ENCODE data around the gene HDAC9. TPM values are rescaled to one million over a fixed set of nuclear protein-coding genes. Genes with fewer than 3 reads are reported as not detected.

HDAC9 gene
- total RNA-seq, 1 experiment from 2014 or later: 7.7 TPM

DNA sequence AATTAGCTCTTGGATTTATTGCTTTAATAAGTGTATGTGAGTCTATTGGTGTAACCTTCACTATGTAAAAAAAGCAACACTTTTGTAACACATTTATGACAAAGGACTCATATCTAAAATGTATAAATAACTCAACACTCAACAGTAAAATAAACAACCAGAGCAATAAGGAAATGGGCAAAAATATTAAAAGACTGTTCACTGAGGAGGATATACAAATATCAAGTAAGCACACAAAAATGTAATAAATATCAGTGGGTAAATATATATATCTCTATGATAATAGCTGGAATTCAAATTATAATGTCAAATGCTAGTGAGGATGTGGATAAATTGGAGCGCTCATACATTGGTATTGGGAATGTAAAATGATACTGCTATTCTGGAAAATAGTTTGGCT is 53.0 kb downstream of the HDAC9 start:
- Histone ChIP-seq H2AFZ (ENCODE audit: low read length) (no peak overlapping the region), H3K14ac (ENCODE audit: insufficient read depth, low read length) (no peak overlapping the region), H3K79me1 (ENCODE audit: insufficient read depth, low read depth, low read length, poor library complexity, severe bottlenecking) (no peaks in the 10 kb centered on the region), H3K4me1 (ENCODE audit: insufficient read depth, low read length) (peaks cover 3% of the 10 kb centered on the region; the same call in 1 of the 2 replicates), H3K27ac (ENCODE audit: insufficient read length, low read depth, low read length) (no peak overlapping the region), H3K27me3 (ENCODE audit: insufficient read depth, low read length) (no peaks in the 10 kb centered on the region), H3K18ac (ENCODE audit: insufficient read length, low read depth, low read length) (no peak overlapping the region), H2BK20ac (ENCODE audit: low read depth, low read length, poor library complexity, severe bottlenecking) (no peak overlapping the region), H3K4ac (ENCODE audit: low read depth, low read length) (no peak overlapping the region), H3K23ac (ENCODE audit: insufficient read length, low read depth, low read length) (no peak overlapping the region), H4K91ac (ENCODE audit: insufficient read length, low read depth, low read length) (no peak overlapping the region), H3K23me2 (ENCODE audit: insufficient read length, low read depth, low read length, poor library complexity, severe bottlenecking) (no peaks in the 10 kb centered on the region), H3K9ac (ENCODE audit: extremely low read depth, insufficient read length, low read length) (no peak overlapping the region), H4K20me1 (ENCODE audit: control insufficient read depth, insufficient read depth, insufficient read length) (no peaks in the 10 kb centered on the region), H3K9me3 (ENCODE audit: control insufficient read depth, low read depth, low read length) (no peaks in the 10 kb centered on the region), H3K79me2 (ENCODE audit: insufficient read depth, low read length) (no peaks in the 10 kb centered on the region), H3T11ph (ENCODE audit: low read length) (no peak overlapping the region), H2BK12ac (ENCODE audit: insufficient read length, low read depth, low read length) (no peak overlapping the region), H2BK5ac (ENCODE audit: insufficient read length, low read length) (no peak overlapping the region), H4K8ac (replicated peaks; ENCODE audit: insufficient read length, low read depth, low read length) (no peak overlapping the region), H2BK15ac (ENCODE audit: low read depth, low read length) (no peak overlapping the region), H2BK120ac (ENCODE audit: low read depth, low read length, poor library complexity, severe bottlenecking) (no peak overlapping the region), H2AK5ac (ENCODE audit: insufficient read length, low read length) (no peak overlapping the region), H3K56ac (ENCODE audit: insufficient read length, low read depth, low read length) (no peak overlapping the region), H4K5ac (ENCODE audit: insufficient read length, low read depth, low read length) (no peak overlapping the region), H3K4me2 (ENCODE audit: insufficient read depth, insufficient read length, low read length) (no peak overlapping the region)
- no peaks in the 10 kb centered on the region for H3K9me3 Mint-ChIP-seq
- no CpG with 5 or more reads among the region's 1 CpG for WGBS (ENCODE audit: extremely low coverage, insufficient read length, low lambda C conversion rate)
- DNase-seq: no peak
- TF ChIP-seq, protein P1, sequence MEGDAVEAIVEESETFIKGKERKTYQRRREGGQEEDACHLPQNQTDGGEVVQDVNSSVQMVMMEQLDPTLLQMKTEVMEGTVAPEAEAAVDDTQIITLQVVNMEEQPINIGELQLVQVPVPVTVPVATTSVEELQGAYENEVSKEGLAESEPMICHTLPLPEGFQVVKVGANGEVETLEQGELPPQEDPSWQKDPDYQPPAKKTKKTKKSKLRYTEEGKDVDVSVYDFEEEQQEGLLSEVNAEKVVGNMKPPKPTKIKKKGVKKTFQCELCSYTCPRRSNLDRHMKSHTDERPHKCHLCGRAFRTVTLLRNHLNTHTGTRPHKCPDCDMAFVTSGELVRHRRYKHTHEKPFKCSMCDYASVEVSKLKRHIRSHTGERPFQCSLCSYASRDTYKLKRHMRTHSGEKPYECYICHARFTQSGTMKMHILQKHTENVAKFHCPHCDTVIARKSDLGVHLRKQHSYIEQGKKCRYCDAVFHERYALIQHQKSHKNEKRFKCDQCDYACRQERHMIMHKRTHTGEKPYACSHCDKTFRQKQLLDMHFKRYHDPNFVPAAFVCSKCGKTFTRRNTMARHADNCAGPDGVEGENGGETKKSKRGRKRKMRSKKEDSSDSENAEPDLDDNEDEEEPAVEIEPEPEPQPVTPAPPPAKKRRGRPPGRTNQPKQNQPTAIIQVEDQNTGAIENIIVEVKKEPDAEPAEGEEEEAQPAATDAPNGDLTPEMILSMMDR (conservative IDR thresholded peaks at IDR 0.05): no peak
- H3K36me3 Mint-ChIP-seq (ENCODE audit: insufficient read depth in 1 of 3, low read depth in 3 of 3): no peaks in the 10 kb centered on the region; a peak in 1 of 7 replicates
- no peak overlapping the region for H3K27ac Mint-ChIP-seq
- no peaks in the 10 kb centered on the region for H3K27me3 Mint-ChIP-seq (ENCODE audit: low read depth)
- no peak overlapping the region for H3K4me3 Mint-ChIP-seq
- H3K4me1 Mint-ChIP-seq: peaks cover 5 to 11% of the 10 kb centered on the region in 2 experiments

All from H9 (cell line).